Measurements from ENCODE around the gene TECTB. TPM values are rescaled to one million over a fixed set of nuclear protein-coding genes. Genes with fewer than 3 reads are reported as not detected.
"Not testable (repeated sequence)": the region's sequence is repeated elsewhere in the genome, so short reads cannot be mapped to it uniquely, and the experiment has no call there.

TECTB gene
- total RNA-seq, 4 donors from 2014 or later: not detected

GRCh38 chr10:112244197-112244596 is 39.0 kb upstream of the TECTB start:
- H3K9me3 ChIP-seq: no peaks in the 10 kb centered on the region
- H3K27me3 ChIP-seq: no peaks in the 10 kb centered on the region
- intact Hi-C loops (cut with DNase I; ENCODE audit: low total_unique reads): loop anchor here (5.0 kb wide), 1 partner anchor 53 kb away; no protein-coding TSS in a partner anchor
- DNase-seq: no peak
- H3K4me1 ChIP-seq: peaks cover 6 to 13% of the 10 kb centered on the region in 2 donors
- no peaks in the 10 kb centered on the region for H3K36me3 ChIP-seq
- no peak overlapping the region for H3K4me3 ChIP-seq
- H3K27ac ChIP-seq: no peak overlapping the region
- in situ Hi-C loops (cut with MboI; ENCODE audit: low sequenced_read_pairs in 4 of 4): no loop called here
- TF ChIP-seq POLR2A (IDR thresholded peaks at IDR 0.05) (no peak), CTCF (IDR thresholded peaks at IDR 0.05 in 4 of 5, conservative IDR thresholded peaks at IDR 0.05 in 1 of 5) (no peak)
- ATAC-seq: no peak

- ATAC-seq (no peak), DNase-seq (no peak)
- TF ChIP-seq POLR2A (IDR thresholded peaks at IDR 0.05) (no peak), CTCF (IDR thresholded peaks at IDR 0.05 in 4 of 5, conservative IDR thresholded peaks at IDR 0.05 in 1 of 5) (no peak)
- in situ Hi-C loops (cut with MboI; ENCODE audit: low sequenced_read_pairs in 4 of 4): no loop called here
- Histone ChIP-seq H3K9me3 (no peaks in the 10 kb centered on the region), H3K36me3 (no peaks in the 10 kb centered on the region), H3K27ac (no peak overlapping the region), H3K27me3 (no peaks in the 10 kb centered on the region), H3K4me3 (no peak overlapping the region), H3K4me1 (no peaks in the 10 kb centered on the region)
- intact Hi-C loops (cut with DNase I; ENCODE audit: low total_unique reads): no loop called here
Measured at GRCh38 chr10:112247791-112248190, 35.4 kb upstream of the TECTB start.

- Histone ChIP-seq H3K9me3 (no peaks in the 10 kb centered on the region), H3K4me1 (no peaks in the 10 kb centered on the region), H3K27me3 (no peaks in the 10 kb centered on the region), H3K27ac (no peak overlapping the region), H3K4me3 (no peak overlapping the region), H3K36me3 (no peaks in the 10 kb centered on the region)
- intact Hi-C loops (cut with DNase I; ENCODE audit: low total_unique reads): no loop called here
- in situ Hi-C loops (cut with MboI; ENCODE audit: low sequenced_read_pairs in 4 of 4): no loop called here
- ATAC-seq (no peak), DNase-seq (no peak)
- TF ChIP-seq POLR2A (IDR thresholded peaks at IDR 0.05) (no peak), CTCF (IDR thresholded peaks at IDR 0.05 in 4 of 5, conservative IDR thresholded peaks at IDR 0.05 in 1 of 5) (no peak)
Measured at GRCh38 chr10:112248584-112249295, 34.5 kb upstream of the TECTB start.

- Histone ChIP-seq H3K4me3 (no peak overlapping the region), H3K4me1 (no peaks in the 10 kb centered on the region), H3K9me3 (no peaks in the 10 kb centered on the region), H3K27ac (no peak overlapping the region), H3K36me3 (no peaks in the 10 kb centered on the region), H3K27me3 (no peaks in the 10 kb centered on the region)
- DNase-seq (no peak), ATAC-seq (no peak)
- in situ Hi-C loops (cut with MboI; ENCODE audit: low sequenced_read_pairs in 4 of 4) (no loop called here), intact Hi-C loops (cut with DNase I; ENCODE audit: low total_unique reads) (no loop called here)
- TF ChIP-seq POLR2A (IDR thresholded peaks at IDR 0.05) (no peak), CTCF (IDR thresholded peaks at IDR 0.05 in 4 of 5, conservative IDR thresholded peaks at IDR 0.05 in 1 of 5) (no peak)
Measured at GRCh38 chr10:112249722-112250121, 33.5 kb upstream of the TECTB start.

- Histone ChIP-seq H3K4me1 (no peaks in the 10 kb centered on the region), H3K27ac (no peak overlapping the region), H3K36me3 (no peaks in the 10 kb centered on the region), H3K27me3 (no peaks in the 10 kb centered on the region), H3K9me3 (no peaks in the 10 kb centered on the region), H3K4me3 (no peak overlapping the region)
- ATAC-seq (no peak), DNase-seq (no peak)
- TF ChIP-seq CTCF (IDR thresholded peaks at IDR 0.05 in 4 of 5, conservative IDR thresholded peaks at IDR 0.05 in 1 of 5): no peak
- TF ChIP-seq POLR2A (IDR thresholded peaks at IDR 0.05): no peak
- intact Hi-C loops (cut with DNase I; ENCODE audit: low total_unique reads): no loop called here
- in situ Hi-C loops (cut with MboI; ENCODE audit: low sequenced_read_pairs in 4 of 4): no loop called here
Measured at GRCh38 chr10:112250555-112250954, 32.6 kb upstream of the TECTB start.

- DNase-seq; H3K9me3 ChIP-seq; H3K4me1 ChIP-seq; intact Hi-C loops (cut with DNase I; ENCODE audit: low total_unique reads); H3K4me3 ChIP-seq; ATAC-seq; H3K27ac ChIP-seq; in situ Hi-C loops (cut with MboI; ENCODE audit: low sequenced_read_pairs in 4 of 4); H3K36me3 ChIP-seq; H3K27me3 ChIP-seq: not testable (repeated sequence)
Measured at GRCh38 chr10:112251238-112251637, 32.0 kb upstream of the TECTB start.
